MM.1S (cell line): ENCODE measurements around the gene PHKA2.

Experiments used
- EZH2 ChIP-seq: fragments of 300-600 bp; sonication (generic); optimal IDR thresholded peaks from 2 replicates; pipeline ENCODE3; 2017; ENCODE audit warnings: low read depth, mild to moderate bottlenecking, antibody characterized with exemption, low read length, mixed read lengths
- TF ChIP-seq, protein P1 (sequence below): fragments of 300-600 bp; sonication (generic); IDR thresholded peaks from 2 replicates; pipeline ENCODE4 v1.5.1; 2016; ENCODE audit warnings: antibody characterized with exemption, low read length, mixed read lengths

DNA sequence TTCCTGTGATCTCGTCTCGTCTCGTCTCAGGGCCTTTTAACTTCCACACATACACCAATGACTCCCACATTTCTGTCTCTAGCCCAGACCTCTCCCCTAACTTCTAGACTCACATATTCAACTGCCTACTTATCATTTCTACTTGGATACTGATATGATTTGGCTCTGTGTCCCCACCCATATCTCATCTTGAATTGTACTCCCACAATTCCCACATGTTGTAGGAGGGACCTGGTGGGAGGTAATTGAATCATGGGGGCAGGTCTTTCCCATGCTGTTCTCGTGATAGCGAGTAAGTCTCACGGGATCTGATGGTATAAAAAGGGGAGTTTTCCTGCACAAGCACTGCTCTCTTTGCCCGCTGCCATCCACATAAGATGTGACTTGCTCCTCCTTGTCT lies 8.9 kb downstream of the PHKA2 start:
- TF ChIP-seq, protein P1, sequence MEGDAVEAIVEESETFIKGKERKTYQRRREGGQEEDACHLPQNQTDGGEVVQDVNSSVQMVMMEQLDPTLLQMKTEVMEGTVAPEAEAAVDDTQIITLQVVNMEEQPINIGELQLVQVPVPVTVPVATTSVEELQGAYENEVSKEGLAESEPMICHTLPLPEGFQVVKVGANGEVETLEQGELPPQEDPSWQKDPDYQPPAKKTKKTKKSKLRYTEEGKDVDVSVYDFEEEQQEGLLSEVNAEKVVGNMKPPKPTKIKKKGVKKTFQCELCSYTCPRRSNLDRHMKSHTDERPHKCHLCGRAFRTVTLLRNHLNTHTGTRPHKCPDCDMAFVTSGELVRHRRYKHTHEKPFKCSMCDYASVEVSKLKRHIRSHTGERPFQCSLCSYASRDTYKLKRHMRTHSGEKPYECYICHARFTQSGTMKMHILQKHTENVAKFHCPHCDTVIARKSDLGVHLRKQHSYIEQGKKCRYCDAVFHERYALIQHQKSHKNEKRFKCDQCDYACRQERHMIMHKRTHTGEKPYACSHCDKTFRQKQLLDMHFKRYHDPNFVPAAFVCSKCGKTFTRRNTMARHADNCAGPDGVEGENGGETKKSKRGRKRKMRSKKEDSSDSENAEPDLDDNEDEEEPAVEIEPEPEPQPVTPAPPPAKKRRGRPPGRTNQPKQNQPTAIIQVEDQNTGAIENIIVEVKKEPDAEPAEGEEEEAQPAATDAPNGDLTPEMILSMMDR, result no peak
- no peak for TF ChIP-seq EZH2
